HepG2 (cell line): ENCODE data around the gene OTOGL. TPM values are rescaled to one million over a fixed set of nuclear protein-coding genes. Genes with fewer than 3 reads are reported as not detected.

Experiments used
- ATAC-seq: fragments of 200-7000 bp; cut with Tn5 transposase; 3 replicates; pipeline ENCODE4 v1.9.1; 2020; ENCODE audit warnings: mild to moderate bottlenecking, moderate library complexity
- BruUV-seq: library from RNA; stranded (reverse); fragments of 400-500 nt; replicated peaks from 2 replicates; lab custom pipeline; 2021; lab: Mats Ljungman, UMichigan
- CTCF ChIA-PET: fragments of 300-600 bp; formaldehyde crosslinking; extraction: SDS; loops from one replicate; lab custom pipeline; 2021; ENCODE audit warnings: low total read pairs, inconsistent platforms, low intra/inter-chr PET ratio; lab: Yijun Ruan, JAX
- POLR2A ChIA-PET: fragments of 350-600 bp; sonication (Branson Sonifier 250); formaldehyde crosslinking; loops from one replicate; lab custom pipeline; 2020; ENCODE audit warnings: antibody characterized with exemption, inconsistent platforms; lab: Yijun Ruan, JAX
- DNase-seq: peaks from one replicate; pipeline ENCODE4 v3.0.0-alpha.2; 2015; ENCODE audit warnings: low spot score
- FAIRE-seq: peaks from 3 replicates; lab custom pipeline; 2011; peaks lifted over from hg19 to GRCh38; lab: Jason Lieb, UNC
- H2AFZ ChIP-seq: one replicate; pipeline ENCODE4 v1.6.1; 2011; ENCODE audit warnings: low read length, inconsistent platforms
- H3K27ac ChIP-seq: fragments of 300-600 bp; 3 replicates; pipeline ENCODE4 v1.8.0; 2011; ENCODE audit warnings: mixed run types, mild to moderate bottlenecking, mixed read lengths, low read length, inconsistent platforms; ENCODE audit not compliant: insufficient read depth; ENCODE audit errors: extremely low read length
- H3K27me3 ChIP-seq, 2 experiments: fragments of 200-600 bp in 1 of 2; 2 replicates in 1 of 2; 3 replicates in 1 of 2; pipeline versions ENCODE4 v1.6.0 to v1.8.0; 2011; ENCODE audit warnings: low read length in 2 of 2, mild to moderate bottlenecking in 2 of 2, moderate library complexity in 2 of 2, inconsistent platforms in 1 of 2; ENCODE audit not compliant: insufficient read depth in 2 of 2, control insufficient read depth in 1 of 2
- H3K36me3 ChIP-seq, 2 experiments: fragments of 200-600 bp in 1 of 2; replicated peaks in 1 of 2; 2 replicates in 1 of 2; 3 replicates in 1 of 2; pipeline versions ENCODE4 v1.5.1 to v1.8.0; 2011; ENCODE audit warnings: low read length in 2 of 2, inconsistent platforms in 1 of 2; ENCODE audit not compliant: insufficient read depth in 2 of 2, control insufficient read depth in 1 of 2
- H3K4me1 ChIP-seq: 2 replicates; pipeline ENCODE4 v1.5.1; 2012; ENCODE audit warnings: low read length, inconsistent platforms; ENCODE audit not compliant: insufficient read depth
- H3K4me2 ChIP-seq: 2 replicates; pipeline ENCODE4 v1.6.0; 2011; ENCODE audit warnings: low read depth, low read length, inconsistent platforms
- H3K4me3 ChIP-seq, 3 experiments: fragments of 200-600 bp in 1 of 3; sonication (generic), shearing (Covaris generic) in 1 of 3; replicated peaks in 1 of 3; 2 replicates each; pipeline ENCODE4 v1.5.1; 2011 to 2016; ENCODE audit warnings: low read length in 3 of 3, inconsistent platforms in 2 of 3, low read depth in 2 of 3, mild to moderate bottlenecking in 2 of 3, control low read depth in 1 of 3, mixed read lengths in 1 of 3; ENCODE audit not compliant: insufficient read depth in 1 of 3
- H3K79me2 ChIP-seq: one replicate; pipeline ENCODE4 v1.6.1; 2011; ENCODE audit warnings: low read length, inconsistent platforms; ENCODE audit not compliant: insufficient read depth
- H3K9ac ChIP-seq: 2 replicates; pipeline ENCODE4 v1.6.0; 2011; ENCODE audit warnings: mild to moderate bottlenecking, low read depth, low read length, inconsistent platforms; ENCODE audit not compliant: insufficient read depth
- H3K9me3 ChIP-seq: 2 replicates; pipeline ENCODE4 v1.5.1; 2012; ENCODE audit warnings: mild to moderate bottlenecking, low read length
- H4K20me1 ChIP-seq: 2 replicates; pipeline ENCODE4 v1.6.0; 2011; ENCODE audit warnings: inconsistent platforms, mild to moderate bottlenecking, low read length, moderate library complexity; ENCODE audit not compliant: insufficient read depth
- ADNP ChIP-seq: sonication (generic); formaldehyde crosslinking; IDR thresholded peaks from 2 replicates; pipeline ENCODE4 v1.4.0; 2020; ENCODE audit warnings: missing genetic modification reagents
- SRSF1 ChIP-seq: fragments of 200-400 bp; formaldehyde crosslinking; optimal IDR thresholded peaks from 2 replicates; pipeline ENCODE3; 2017; ENCODE audit warnings: mild to moderate bottlenecking, low read depth, low read length, moderate library complexity
- TARDBP ChIP-seq: sonication (generic); formaldehyde crosslinking; IDR thresholded peaks from 2 replicates; pipeline ENCODE4 v1.8.0; 2022; ENCODE audit warnings: mild to moderate bottlenecking, missing genetic modification reagents
- WGBS: methylation state at CpG from one replicate; pipeline ENCODE4 v1.1.6; 2017; ENCODE audit warnings: low lambda C conversion rate; 5-methylcytosine and 5-hydroxymethylcytosine counted together
- in situ Hi-C: cut with HindIII; loops from 2 replicates; pipeline ENCODE4 v1.10.0; 2017; ENCODE audit warnings: low pct_unique_long_range_greater_than_20kb; ENCODE audit not compliant: extremely low pct_ligation_motif_present
- intact Hi-C: fragments of 100-400 bp; cut with micrococcal nuclease; formaldehyde crosslinking; loops from one replicate; pipeline ENCODE4 v1.10.0; 2022; ENCODE audit not compliant: unreplicated experiment
- polyA plus RNA-seq, 8 experiments: library from polyadenylated mRNA; depleted of rRNA in 3 of 8; stranded (reverse) in 7 of 8; unstranded in 1 of 8; fragments of >200 nt; fragmentation: Illumina TruSeq in 4 of 8; extraction: Trizol in 4 of 8; gene quantifications; 2 replicates each; pipeline versions ENCODE4 v1.2.1 to v1.2.3, GENCODE V29; 2011 to 2016; ENCODE audit warnings: low read depth in 4 of 8, missing spikeins in 1 of 8, mixed read lengths in 1 of 8; ENCODE audit not compliant: insufficient read depth in 1 of 8
- total RNA-seq, 5 experiments: library from RNA; depleted of rRNA; stranded (reverse); fragments of >200 nt; fragmentation: Illumina TruSeq; extraction: Trizol; gene quantifications; 2 replicates each; pipeline ENCODE4 v1.2.3, GENCODE V29; 2016; ENCODE audit warnings: low read depth in 1 of 5

Gene OTOGL
- total and polyA plus RNA-seq, 2 of the 13 experiments (the other 11 are each of a cell fraction or from before 2014, with no cell fraction given), result not detected

DNA sequence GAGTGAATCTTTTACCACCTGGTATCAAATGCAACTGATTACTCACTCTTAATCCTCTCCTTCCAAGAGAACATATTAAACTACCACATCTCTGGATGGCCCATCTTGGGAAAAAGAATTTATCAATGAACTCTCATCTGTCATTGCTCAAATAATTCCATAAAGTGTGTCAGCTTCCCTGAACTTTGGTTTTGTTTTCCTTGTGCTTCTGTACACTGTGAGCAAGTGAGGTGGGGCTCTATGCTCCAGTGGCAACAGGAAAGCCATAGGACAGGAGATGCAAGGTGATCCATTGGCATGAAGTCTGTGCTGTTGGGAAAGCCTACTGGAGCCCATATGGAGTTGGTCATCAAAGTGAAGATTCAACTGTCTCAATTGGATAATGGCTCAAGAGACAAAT, 17.4 kb downstream of the OTOGL start:
- DNase-seq (no peak), FAIRE-seq (no peak), ATAC-seq (peak; percentile 62)
- Histone ChIP-seq H2AFZ (no peak overlapping the region), H3K36me3 (no peaks in the 10 kb centered on the region), H3K4me1 (no peaks in the 10 kb centered on the region), H3K27ac (no peak overlapping the region), H3K4me2 (no peak overlapping the region), H3K9ac (no peak overlapping the region), H3K4me3 (no peak overlapping the region), H3K9me3 (no peaks in the 10 kb centered on the region), H3K79me2 (no peaks in the 10 kb centered on the region), H3K27me3 (no peaks in the 10 kb centered on the region), H4K20me1 (no peaks in the 10 kb centered on the region)
- in situ Hi-C loops (no loop called here), intact Hi-C loops (no loop called here)
- TF ChIP-seq SRSF1 (no peak), TARDBP (CRISPR knock-in tag) (no peak)
- CTCF ChIA-PET, result no interaction called here
- POLR2A ChIA-PET, result no interaction called here
- no TSS peak for BruUV-seq

DNA sequence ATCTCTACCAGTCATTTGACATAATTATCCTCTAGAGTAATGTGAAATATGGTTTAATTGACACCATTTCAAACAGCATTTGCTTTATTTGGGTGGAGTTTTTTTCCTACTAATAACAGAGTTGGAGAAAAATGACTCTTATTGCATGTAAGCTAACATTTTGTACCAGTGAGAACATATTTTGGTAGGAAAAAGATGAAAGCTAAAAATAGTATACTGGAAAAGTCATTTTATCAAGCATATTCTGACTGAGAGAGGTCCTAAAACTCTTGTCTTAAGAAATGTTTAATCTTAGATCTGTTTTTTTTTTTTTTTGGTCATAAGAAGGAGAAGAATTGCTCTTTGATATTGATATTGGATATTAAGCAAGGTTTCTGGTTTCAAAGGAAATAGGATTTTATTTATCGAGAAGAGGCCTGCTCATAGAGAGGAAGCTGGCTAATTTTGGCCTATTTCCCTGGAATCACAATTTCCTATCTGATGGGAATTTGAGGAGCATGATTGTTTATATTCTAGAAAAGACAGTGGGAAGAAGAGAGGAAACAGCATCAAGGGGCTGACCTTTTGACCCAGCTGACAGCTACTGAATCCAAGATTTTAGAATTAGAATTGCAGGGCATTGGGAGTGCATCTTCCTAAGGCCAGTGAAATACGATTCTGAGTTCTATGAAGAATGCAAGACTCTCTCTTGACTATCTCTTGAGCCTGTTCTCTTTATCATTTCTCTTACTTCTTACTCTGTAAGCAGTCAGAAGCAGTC, 19.4 kb downstream of the OTOGL start:
- ATAC-seq, result no peak
- Histone ChIP-seq H3K36me3 (no peaks in the 10 kb centered on the region), H3K9ac (no peak overlapping the region), H3K4me3 (no peak overlapping the region), H3K27ac (no peak overlapping the region), H4K20me1 (no peaks in the 10 kb centered on the region), H3K4me2 (no peak overlapping the region), H2AFZ (no peak overlapping the region), H3K4me1 (no peaks in the 10 kb centered on the region), H3K9me3 (no peaks in the 10 kb centered on the region), H3K27me3 (no peaks in the 10 kb centered on the region), H3K79me2 (no peaks in the 10 kb centered on the region)
- POLR2A ChIA-PET, result no interaction called here
- intact Hi-C loops, result no loop called here
- no peak for FAIRE-seq
- TF ChIP-seq ADNP, result no peak
- CTCF ChIA-PET, result no interaction called here
- no peak for DNase-seq
- in situ Hi-C loops, result no loop called here
- no TSS peak for BruUV-seq
- 6% methylated on average over 2 of the region's 2 CpGs for WGBS
